Islet precursor cell (in vitro differentiated cells): ENCODE results near the gene POLR2E.
A peak's percentile ranks its signal among the peaks of the same experiment; 100 is the strongest.
"Not testable (repeated sequence)": the region's sequence is repeated elsewhere in the genome, so short reads cannot be mapped to it uniquely, and the experiment has no call there.

Source experiments
- DNase-seq: peaks from one replicate; pipeline ENCODE4 v3.0.0-alpha.2; 2018

The POLR2E gene

DNA sequence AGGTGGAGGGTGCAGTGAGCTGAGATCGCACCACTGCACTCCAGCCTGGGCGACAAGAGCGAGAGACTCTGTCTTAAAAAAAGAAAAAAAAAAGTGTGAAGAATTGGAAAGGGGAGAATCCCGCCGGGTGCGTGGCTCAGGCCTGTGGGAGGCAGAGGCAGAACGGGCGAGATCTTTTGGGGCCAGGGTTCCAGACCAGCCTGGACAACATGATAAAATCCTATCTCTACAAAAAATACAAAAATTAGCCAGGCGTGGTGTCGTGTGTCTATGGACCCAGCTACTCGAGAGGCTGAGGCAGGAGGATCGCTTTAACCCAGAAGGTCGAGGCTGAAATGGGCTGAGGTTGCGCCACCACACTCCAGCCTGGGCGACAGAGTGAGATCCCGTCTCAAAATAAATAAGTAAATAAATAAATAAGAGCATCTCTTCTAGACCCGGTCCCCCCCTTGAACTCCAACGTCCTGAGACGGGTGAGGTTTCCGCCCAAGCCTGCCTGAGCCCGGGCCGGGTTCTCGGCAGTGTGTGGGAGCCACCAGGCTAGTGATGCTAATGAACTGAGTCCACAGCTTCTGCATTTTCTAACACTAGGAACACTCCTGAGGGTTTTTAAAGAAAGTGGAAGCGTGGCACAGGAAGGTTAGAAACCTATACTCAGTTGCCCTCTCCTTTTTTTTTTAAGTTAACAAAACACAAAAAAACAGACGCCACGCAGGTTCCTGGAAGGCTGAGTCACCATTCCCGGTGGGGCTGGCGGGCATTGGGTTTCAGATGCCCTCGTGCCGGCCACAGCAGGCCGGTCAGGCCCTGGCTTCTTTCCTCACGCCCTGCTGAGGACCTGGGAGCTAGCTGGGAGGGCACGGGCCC lies 30.7 kb upstream of the POLR2E start:
- DNase-seq = no peak

DNA sequence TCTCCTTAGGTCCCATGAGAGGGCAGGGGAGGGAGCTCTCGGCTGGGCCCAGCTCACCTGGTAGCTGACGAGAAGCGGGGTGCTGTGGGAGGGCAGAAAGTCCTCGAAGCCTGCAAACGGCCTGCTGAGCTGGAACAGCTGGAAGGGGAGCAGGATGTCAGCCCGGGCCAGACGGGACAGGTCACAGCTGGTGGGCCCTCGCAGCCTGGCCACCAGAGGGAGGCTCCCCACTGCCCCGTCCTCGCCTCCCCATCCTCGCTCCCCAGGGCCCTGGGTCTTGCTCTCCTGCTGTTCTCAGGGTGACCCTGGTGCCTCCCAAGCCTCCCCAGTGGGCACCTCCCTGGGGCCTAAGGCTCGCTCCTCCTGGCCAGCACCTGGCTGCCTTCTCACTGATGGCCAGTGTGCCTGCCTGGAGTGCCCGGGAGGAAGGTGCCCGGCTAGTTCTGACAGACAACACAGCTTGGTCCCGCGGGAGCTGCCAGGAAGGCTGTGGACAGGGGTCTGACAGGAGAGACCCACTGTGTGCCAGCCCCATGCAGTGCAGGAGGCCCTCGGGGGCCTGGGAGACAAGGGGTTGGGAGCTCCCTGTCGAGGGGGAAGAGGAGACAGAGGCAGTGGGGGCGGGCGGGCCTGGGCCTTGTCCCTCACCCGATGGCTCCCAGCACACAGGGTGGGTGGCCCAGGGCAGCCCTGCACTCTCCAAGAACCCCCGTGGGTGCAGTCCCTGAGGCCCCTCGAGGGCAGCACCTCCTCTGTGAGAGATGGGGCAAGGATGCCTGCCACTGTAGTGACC lies 28.9 kb upstream of the POLR2E start:
- no peak for DNase-seq

DNA sequence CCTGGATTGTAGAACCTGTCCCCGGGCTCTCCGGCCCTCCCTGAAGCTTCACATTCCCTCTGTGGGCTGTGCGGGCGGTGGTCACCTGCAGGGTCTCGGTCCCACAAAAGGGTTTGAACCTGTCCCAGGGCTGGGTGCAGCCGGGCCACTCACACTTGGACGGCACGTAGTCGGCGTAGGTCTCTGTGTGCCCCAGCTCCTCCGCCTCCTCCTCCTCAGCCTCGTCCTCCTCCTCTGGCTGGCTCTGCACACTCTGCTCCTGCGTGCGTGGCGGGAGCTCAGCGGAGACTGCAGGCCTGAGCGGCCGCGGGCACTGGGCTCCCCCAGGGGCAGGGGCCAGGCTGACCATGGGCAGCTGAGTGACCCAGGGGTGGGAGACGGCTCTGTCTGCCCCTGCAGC lies 28.2 kb upstream of the POLR2E start:
- DNase-seq = no peak

DNA sequence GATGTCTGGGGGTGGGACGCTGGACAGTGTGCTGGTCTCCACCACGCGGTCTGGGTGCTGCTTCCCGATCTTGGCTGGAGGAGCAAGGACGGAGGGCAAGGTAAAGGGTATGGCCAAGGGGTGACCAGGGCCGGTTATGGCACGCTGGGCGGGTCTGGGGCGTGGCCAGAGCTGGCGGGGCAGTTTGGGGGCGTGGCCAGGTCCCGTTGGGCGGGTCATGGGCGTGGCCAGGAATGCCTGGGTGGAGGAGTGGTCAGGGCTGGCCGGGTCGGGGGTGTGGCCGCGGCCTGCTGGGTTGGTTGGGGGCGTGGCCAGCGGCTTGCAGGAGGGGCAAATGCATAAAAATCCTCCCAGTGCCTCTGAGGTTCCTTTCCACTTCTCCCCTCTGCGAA lies 27.8 kb upstream of the POLR2E start:
- peak; percentile 88 for DNase-seq

DNA sequence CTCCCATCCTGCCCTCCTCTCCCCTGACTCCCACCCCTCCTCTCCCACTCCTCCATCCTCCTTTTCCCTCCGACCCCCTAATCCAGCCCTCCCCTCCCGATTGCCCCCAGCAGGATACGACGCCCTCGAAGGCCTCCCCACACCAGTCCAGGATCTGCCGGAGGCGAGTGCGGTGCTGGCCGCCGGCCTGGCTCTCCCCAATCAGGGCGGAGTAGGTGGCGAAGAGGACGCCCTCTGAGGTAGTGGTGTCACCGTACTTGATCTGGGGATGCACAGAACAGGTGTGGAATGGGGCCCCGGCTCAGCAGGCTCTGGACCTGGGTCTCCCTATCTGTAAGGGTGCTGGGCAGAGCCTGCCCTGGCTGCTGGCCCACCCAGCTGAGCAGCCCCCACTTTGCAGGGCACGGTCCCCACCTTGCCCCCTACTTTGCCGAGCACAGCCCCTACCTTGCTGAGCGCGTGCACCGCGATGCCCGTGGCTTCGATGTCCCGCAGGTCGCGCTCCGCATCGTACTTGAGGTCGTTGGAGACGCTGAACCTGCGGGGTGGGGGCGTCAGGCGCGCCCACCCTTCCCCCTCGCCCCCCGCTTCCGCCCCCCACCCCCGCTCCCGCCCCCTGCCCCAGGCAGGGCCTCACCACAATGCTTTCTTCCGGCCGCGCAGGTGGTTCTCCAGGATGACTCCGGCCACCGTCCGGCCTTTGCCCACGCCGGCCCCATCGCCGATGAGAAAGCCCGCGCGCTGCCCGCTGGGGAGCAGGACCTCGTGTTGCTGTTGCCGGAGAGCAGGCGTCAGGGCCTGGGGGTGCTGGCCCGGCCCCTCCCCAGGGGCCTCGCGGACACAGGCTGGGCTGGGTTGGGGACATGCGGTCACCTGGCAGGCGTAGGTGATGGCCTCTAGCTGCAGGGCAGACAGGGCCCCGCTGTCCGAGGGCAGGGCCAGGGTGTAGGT lies 27.1 kb upstream of the POLR2E start:
- DNase-seq = no peak

DNA sequence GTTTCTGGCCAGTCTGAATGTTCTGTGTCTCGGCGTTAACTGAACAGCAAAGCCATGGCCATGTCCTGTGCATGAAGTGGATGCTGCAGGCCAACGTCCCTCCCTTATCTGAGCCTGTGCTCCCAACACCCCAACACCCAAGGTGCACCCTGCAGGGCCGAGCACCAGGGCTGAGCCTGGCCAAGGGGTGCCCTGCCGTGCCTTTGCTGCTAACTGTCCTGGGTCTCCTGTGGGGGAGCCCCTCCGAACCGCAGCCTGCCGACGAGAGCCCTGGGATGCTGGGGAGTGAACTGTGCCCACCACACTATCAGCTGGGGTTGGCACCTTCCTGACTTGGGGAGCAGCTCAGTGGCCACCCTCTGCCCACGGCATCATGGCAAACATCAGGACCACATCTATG lies 26.2 kb upstream of the POLR2E start:
- DNase-seq = no peak

DNA sequence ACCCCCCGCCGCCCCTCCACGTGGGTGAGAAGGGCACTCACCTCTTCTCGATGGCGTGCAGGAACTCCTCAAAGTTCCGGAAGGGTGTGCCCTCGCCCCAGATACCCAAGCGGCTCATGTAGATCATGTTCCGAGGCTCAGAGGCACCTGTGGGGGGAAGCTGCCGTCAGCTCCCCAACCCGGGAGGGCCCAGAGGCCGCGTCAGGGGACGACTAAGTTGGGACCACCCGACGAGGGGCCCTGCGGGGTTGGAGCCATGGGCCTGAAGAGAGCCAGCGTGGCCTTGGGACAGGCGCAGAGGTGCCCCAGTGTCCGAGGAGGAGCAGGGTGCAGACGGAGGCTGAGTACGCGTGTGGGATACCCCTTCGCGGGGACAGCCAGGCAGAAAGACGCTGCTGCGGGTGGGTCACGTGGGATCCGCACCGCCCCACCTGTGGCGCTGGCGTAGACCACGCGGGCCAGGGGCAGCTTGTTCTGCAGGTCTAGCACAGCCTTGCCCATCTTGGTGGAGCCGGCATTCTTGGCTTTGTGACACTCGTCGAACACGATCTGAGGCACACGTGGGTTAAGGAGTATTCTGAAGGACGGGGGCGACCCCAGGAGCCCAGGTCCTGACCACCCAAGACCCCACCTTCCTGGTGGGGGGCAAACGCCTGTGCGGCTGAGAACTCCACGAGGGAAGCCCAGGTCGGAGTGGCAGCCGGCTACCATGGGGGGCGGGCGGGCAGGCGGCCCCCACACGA lies 24.5 kb upstream of the POLR2E start:
- no peak for DNase-seq

DNA sequence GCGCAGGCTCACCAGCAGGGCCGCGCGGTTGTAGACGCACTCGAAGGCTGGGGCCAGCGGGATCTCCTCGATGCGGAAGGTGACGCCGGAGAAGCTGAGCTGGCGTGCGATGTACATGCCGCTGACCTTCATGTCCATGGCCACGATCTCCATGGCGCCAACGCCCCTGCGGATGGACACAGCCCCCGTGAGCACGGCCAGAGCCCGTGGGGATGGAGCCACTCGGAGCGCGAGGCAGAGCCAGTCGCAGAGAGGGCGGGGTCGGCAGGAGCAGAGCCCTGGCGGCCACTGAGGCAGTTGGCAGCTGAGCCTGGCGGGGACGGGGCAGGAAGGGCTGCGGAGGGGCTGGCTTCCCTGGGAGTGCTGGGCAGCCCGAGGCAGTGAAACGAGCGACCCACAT lies 23.8 kb upstream of the POLR2E start:
- no peak for DNase-seq

DNA sequence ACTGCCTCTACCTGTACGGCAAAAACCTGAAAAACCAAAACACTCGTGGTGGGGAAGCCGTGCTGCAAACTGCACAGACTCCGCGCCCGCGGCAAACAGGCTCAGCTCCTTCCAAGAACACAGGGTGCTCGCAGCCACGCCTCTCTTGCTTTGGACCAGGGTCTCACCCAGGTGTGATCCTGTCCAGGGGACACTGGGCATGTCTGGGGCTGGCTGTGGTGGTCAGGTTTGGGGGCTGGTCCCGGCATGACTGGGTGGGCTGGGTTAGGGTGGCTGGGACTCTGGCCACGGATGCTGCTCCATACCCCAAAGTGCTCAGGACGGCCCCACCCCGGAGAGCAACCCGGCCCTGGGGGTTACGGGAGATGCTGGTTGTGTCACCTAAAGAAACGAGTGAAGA lies 22.5 kb upstream of the POLR2E start:
- no peak for DNase-seq

DNA sequence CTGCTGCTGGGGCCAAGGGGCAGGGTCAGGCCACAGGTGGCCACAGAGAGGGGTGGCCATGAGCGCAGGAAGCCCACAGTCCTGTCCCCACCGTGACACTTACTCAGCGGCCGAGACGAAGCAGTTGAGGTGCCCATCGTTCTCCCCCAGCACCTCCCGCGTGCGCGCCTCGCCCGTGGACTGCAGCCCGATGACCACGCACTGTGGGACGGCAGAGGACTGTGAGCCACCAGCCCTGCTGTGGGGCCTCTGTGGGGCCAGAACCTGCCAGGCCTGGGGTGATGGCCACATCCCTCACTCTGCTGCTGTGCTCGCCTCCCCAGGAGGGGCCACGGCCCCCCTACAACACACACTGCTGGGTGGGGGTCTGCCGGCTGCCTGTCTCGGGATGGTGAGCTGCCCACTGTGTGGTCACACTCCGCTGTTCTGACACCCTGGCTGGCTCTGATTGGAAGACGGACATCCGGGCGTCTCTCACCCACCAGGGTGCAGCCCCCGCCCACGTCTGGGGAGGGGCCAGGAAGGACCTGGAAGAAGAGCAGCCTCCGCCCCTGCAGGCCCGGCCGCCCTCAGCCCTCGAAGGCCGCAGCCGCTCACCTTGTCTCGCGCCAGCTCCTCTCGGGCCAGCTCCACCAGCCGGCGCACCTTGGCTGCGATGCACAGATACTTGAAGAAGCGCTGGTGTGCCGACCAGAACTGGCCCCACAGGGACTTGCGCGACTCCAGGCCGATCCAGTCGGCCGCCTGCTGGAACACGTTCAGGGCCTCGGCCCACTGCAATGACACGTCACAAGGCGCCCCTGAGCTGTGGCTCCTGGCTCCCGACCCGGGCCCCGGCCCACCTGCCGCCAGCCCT lies 21.8 kb upstream of the POLR2E start:
- no peak for DNase-seq

DNA sequence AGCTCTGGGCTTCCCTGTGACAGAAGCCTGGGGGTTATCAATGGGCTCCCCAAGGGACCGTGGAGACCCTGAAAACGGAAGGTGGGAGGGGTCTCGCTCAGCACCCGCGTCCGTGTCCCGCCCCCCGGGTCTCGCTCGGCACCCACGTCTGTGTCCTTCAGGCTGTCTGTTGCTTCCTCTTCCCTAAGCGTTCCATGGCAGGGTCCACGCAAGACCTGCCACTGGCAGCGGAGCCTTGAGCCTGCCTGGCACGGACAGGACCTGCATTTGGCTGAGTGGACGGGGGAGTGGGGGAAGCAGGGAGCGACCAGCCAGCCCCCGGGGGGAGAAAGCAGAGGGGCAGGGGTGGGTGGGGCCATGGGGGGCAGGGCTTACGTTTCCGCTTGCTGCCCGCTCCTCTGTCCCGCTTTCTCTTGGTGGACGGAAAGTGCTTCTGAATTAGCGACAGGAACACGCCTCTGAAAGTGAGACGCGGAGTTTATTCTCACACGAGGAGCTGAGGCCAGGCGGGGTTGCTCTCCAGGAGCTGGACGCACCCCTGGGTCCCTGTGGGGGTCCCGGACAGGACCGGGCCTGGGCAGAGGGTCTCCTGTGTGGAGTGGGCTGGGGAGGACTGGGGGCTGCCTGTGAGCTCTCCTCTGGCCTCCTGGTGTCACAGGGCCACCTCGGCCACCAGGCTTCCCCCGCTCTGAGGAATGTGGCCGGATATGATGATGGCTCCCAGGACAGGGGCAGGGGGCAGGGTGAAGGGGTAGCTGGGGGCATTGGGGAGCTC lies 20.7 kb upstream of the POLR2E start:
- no peak for DNase-seq

DNA sequence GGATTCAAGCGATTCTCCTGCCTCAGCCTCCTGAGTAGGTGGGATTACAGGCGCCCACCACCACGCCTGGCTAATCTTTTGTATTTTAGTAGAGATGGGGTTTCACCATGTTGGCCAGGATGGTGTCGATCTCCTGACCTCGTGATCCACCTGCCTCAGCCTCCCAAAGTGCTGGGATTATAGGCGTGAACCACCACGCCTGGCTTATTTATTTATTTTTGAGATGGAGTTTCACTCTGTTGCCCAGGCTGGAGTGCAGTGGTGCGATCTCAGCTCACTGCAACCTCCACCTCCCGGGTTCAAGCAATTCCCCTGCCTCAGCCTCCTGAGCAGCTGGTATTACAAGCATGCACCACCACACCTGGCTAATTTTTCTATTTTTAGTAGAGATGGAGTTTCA lies 19.6 kb upstream of the POLR2E start:
- DNase-seq = not testable (repeated sequence)

DNA sequence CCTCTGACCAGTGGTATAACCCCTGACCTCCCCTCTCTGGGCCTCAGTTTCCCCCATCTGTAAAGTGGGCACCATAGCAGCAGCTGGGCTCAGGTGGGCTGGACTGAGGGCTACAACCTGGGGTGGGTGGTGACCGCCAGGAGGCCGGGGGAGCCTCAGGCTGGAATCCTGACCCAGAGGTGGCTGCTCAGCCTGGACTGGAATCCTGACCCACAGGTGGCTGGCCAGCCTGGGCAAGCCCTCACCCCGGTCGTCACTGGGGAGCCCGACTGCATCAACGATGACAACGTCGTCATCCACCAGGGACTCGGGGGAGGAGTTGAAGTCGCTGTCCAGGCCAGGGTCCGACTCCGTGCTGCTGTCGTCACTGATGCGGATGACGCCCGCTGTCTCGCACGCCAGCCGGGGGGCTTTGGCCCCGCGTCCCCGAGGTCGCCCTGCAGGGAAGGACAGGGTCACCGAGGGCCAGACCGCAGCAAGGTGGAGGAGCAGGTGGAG lies 18.9 kb upstream of the POLR2E start:
- DNase-seq = no peak

DNA sequence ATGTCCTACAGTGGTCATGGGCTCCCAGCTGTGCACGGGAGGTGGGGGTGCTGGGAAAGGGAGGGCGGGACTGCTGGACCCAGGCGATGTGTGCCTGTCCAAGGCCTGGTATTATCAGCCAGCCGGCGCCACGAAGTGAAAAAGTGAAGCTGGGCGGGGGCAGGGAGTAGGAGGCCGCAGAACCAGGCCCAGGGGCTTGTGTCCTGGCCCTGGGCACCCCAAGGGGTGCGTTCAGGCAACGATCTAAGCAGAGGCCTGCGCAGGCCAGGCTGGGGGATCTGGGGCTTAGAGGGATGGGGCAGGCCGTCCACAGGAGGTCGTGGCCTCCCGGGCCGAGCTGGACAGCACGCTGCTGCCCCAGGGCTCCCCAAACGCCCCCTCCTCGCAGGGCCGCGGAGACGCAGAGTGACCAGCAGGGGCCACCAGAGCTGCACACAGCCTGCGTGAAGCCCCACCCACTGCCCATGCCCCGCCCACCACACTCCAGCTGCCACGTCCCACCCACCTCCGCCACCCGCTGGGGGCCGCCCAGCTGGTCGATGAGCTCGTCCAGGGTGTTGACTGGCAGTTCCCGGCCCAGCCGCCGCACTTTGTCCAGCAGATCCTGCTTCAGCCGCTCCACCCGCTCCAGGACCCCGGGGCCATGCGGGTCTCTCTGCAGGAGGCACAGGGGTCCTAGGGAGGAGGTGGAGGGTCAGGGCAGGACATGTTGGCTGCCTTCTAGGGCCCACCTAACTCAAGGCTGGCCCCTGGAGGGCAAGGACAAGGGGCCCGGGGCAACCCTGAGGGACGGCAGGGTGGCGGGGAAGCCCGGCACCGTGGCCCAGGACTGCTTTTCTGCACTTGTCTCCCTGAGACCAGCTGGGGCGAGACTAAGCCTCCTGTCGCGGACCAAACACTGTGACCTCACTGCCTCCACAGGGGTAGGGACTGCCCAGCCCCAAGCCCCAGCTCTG lies 18.1 kb upstream of the POLR2E start:
- peak; percentile 98 for DNase-seq

DNA sequence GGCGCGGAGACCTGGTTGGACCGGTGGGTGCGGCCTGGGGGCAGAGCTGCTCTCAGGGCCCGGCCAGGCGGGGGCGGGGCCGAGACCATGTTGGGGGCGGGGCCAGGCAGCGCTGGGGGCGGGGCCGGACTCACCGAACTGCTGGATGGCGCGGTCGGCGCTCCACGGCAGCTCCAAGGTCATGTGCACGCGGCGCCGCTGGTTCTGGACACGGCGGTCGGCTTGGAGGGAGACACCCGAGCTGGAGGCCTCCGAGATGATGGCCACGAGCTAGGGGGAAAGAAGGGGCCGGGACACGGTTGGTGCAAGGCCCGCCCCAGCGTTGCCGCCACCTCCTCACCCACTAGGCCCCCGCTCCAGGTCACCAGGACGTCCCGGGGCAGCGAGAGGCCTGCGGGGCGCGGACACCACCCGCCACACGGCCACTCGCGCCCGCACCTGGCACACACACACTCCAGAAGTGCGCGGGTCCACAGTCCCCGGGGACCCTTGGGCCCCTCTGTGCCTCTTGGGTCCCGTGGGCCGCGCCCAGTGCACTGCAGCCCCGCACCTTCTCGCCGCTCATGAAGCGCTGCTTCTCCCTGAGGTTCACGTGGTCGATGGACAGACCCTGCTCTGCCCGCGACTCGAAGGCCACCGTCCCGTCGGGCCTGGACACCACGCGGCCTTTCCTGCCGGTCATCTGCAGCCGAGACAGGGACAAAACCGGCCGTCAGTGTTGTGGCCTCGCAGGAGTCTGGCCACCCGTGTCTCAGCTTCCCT lies 17.3 kb upstream of the POLR2E start:
- DNase-seq = peak; percentile 90

DNA sequence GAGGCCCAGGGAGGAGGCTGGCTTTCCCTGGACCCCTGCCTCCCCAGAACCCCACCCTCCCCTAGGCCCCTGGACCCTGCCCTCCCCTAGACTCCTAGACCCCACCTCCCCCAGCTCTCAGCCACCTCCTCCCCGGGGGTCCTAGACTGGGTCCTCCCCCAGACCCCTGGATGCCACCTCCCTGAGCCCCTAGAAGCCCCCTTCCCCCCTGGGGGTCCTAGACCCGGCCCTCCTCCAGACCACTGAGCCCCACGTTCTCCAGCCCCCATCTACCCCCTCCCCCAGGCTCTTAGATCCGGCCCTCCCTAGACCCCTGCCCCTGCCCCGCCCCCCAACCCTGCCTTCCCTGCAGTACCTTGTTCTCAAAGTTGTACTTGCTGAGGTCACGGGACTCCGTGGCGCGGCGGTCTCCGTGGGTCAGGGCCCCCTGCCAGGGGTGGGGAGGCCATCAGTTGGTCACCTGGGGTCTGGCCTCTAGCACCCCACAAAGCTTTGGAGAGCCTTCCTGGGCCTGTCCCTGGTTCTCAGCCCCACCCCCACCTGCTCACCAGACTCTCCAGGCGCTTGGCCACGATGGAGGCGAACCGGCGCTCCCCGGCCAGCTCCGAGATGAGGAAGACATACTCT lies 16.6 kb upstream of the POLR2E start:
- no peak for DNase-seq

DNA sequence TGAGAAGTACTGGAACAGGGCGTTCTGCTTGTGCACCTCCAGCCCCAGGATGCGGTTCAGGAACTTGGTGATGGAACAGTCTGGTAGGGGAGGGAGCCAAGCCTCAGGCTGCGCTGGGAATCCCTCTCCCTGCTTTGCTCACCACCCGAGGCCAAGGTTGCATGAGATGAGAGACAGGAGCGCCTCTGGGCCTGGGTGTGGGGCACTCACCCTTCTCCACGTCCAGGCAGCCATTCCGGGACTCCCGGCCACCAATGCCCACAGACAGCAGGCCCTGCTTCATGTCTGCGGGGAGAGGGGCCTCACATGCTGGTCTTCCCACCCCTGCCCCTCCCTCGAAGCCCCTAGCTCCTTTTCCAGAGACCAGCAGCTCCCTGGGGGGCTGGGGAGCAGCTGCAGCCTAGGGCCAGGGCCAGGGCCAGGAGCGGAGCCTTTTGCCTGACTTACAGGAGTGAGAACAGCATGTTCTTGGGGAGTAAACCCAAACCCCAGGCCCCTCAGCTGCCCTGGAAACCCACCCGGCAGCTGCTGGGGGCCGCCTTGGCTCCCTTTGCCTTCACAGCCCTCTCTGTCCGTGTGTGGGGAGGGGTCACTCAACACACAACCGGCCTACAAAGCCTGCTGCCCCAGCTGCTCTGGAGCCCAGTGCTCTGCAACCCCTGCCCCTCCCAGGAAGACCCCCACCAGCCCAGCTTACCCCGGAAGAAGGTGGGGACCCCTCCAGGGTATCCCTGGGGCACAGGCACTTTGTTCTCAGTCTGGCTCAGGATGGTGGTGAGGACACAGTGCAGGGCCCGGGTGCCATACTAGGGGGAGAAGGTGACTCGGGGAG lies 15.8 kb upstream of the POLR2E start:
- DNase-seq = no peak
